HepG2 (cell line): ENCODE measurements around the gene PRPSAP1. TPM values are rescaled to one million over a fixed set of nuclear protein-coding genes. Genes with fewer than 3 reads are reported as not detected.
A peak's percentile ranks its signal among the peaks of the same experiment; 100 is the strongest.

ENCODE experiments used
- FOXA1 ChIP-seq, 2 experiments: fragments of 450-650 bp in 1 of 2; sonication (generic) in 1 of 2; formaldehyde crosslinking in 1 of 2; IDR thresholded peaks; 2 replicates each; pipeline versions ENCODE4 v1.4.0 to v1.6.1; 2016 to 2020; ENCODE audit warnings: missing genetic modification reagents in 1 of 2
- GLI4 ChIP-seq: sonication (generic); formaldehyde crosslinking; IDR thresholded peaks from 2 replicates; pipeline ENCODE4 v1.5.1; 2020; ENCODE audit warnings: missing genetic modification reagents, mild to moderate bottlenecking, moderate library complexity, borderline replicate concordance
- KLF9 ChIP-seq: IDR thresholded peaks from 2 replicates; pipeline ENCODE4 v1.6.1; 2016; ENCODE audit warnings: low read depth
- MAFG ChIP-seq: sonication (generic); formaldehyde crosslinking; IDR thresholded peaks from 2 replicates; pipeline ENCODE4 v1.5.1; 2020; ENCODE audit warnings: mild to moderate bottlenecking, missing genetic modification reagents
- SIN3B ChIP-seq: fragments of 150-350 bp; IDR thresholded peaks from 2 replicates; pipeline ENCODE4 v1.6.1; 2014; ENCODE audit warnings: low read length
- SIX4 ChIP-seq: sonication (generic); formaldehyde crosslinking; IDR thresholded peaks from 2 replicates; pipeline ENCODE4 v1.4.0; 2020; ENCODE audit warnings: missing genetic modification reagents
- SMAD9 ChIP-seq: sonication (generic); formaldehyde crosslinking; IDR thresholded peaks from 2 replicates; pipeline ENCODE4 v1.5.1; 2020; ENCODE audit warnings: mild to moderate bottlenecking, missing genetic modification reagents
- SPEN ChIP-seq: sonication (generic); formaldehyde crosslinking; IDR thresholded peaks from 2 replicates; pipeline ENCODE4 v1.5.1; 2020; ENCODE audit warnings: low read depth, mild to moderate bottlenecking, missing genetic modification reagents
- ZFY ChIP-seq: sonication (generic); formaldehyde crosslinking; IDR thresholded peaks from 2 replicates; pipeline ENCODE4 v1.4.0; 2020; ENCODE audit warnings: missing genetic modification reagents
- ZNF670 ChIP-seq: sonication (generic); formaldehyde crosslinking; IDR thresholded peaks from 2 replicates; pipeline ENCODE4 v1.8.0; 2022; ENCODE audit warnings: mild to moderate bottlenecking, missing genetic modification reagents, borderline replicate concordance
- ZNF839 ChIP-seq: sonication (generic); formaldehyde crosslinking; IDR thresholded peaks from 2 replicates; pipeline ENCODE4 v1.4.0; 2020; ENCODE audit warnings: missing genetic modification reagents, mild to moderate bottlenecking, borderline replicate concordance
- polyA plus RNA-seq, 8 experiments: library from polyadenylated mRNA; depleted of rRNA in 3 of 8; stranded (reverse) in 7 of 8; unstranded in 1 of 8; fragments of >200 nt; fragmentation: Illumina TruSeq in 4 of 8; extraction: Trizol in 4 of 8; gene quantifications; 2 replicates each; pipeline versions ENCODE4 v1.2.1 to v1.2.3, GENCODE V29; 2011 to 2016; ENCODE audit warnings: low read depth in 4 of 8, missing spikeins in 1 of 8, mixed read lengths in 1 of 8; ENCODE audit not compliant: insufficient read depth in 1 of 8
- total RNA-seq, 5 experiments: library from RNA; depleted of rRNA; stranded (reverse); fragments of >200 nt; fragmentation: Illumina TruSeq; extraction: Trizol; gene quantifications; 2 replicates each; pipeline ENCODE4 v1.2.3, GENCODE V29; 2016; ENCODE audit warnings: low read depth in 1 of 5
- TF ChIP-seq, protein P1 (sequence below): sonication (generic); formaldehyde crosslinking; IDR thresholded peaks from 2 replicates; pipeline ENCODE4 v1.8.1; 2022; ENCODE audit warnings: mild to moderate bottlenecking, missing genetic modification reagents
- TF ChIP-seq, protein P2 (sequence below): sonication (generic); formaldehyde crosslinking; IDR thresholded peaks from 2 replicates; pipeline ENCODE4 v1.8.0; 2022; ENCODE audit warnings: mild to moderate bottlenecking, missing genetic modification reagents, borderline replicate concordance
- TF ChIP-seq, protein P3 (sequence below): sonication (generic); formaldehyde crosslinking; conservative IDR thresholded peaks from 2 replicates; pipeline ENCODE4 v1.8.0; 2022; ENCODE audit warnings: missing genetic modification reagents
- TF ChIP-seq, protein P4 (sequence below): fragments of 450-650 bp; IDR thresholded peaks from 2 replicates; pipeline ENCODE4 v1.6.1; 2017; ENCODE audit warnings: mild to moderate bottlenecking
- TF ChIP-seq, protein P5 (sequence below): sonication (generic); formaldehyde crosslinking; IDR thresholded peaks from 2 replicates; pipeline ENCODE4 v1.4.0; 2020; ENCODE audit warnings: missing genetic modification reagents

PRPSAP1 gene
- total and polyA plus RNA-seq, 2 of the 13 experiments (the other 11 are each of a cell fraction or from before 2014, with no cell fraction given), result 91.1 to 314 TPM

DNA sequence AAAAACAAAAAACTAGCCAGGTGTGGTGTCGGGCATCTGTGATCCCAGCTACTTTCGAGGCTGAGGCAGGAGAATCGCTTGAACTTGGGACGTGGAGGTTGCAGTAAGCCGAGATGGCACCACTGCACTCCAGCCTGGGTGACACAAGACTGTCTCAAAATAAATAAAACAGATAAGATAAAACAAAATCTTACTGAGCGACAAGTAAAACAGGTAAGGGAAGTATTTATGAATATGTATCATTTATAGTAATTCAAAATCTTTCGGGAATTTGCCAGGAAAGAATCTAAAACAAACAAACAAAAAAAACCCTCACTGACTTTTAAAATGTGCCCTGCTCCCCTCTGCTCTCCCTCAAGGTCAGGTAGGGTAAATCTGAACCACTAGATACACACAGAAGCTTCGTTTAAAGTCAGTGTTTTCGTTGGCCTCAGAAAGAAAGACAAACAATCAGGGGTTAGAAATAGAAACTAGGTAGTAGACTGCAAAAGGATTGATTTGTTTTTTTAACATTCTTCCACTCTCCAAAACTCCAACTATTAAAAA, 2.1 kb downstream of the PRPSAP1 start (continued):
- TF ChIP-seq, protein P1, sequence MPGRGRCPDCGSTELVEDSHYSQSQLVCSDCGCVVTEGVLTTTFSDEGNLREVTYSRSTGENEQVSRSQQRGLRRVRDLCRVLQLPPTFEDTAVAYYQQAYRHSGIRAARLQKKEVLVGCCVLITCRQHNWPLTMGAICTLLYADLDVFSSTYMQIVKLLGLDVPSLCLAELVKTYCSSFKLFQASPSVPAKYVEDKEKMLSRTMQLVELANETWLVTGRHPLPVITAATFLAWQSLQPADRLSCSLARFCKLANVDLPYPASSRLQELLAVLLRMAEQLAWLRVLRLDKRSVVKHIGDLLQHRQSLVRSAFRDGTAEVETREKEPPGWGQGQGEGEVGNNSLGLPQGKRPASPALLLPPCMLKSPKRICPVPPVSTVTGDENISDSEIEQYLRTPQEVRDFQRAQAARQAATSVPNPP (CRISPR knock-in tag), result no peak
- TF ChIP-seq ZNF670 (CRISPR knock-in tag) (0 out of 2 replicates have a peak, but pooled peaks have one; percentile 36), GLI4 (0 out of 2 replicates have a peak, but pooled peaks have one; percentile 25), SPEN (peak; percentile 24; the same call in 1 of the 2 replicates), KLF9 (CRISPR knock-in tag) (no peak), MAFG (CRISPR knock-in tag) (no peak), ZFY (CRISPR knock-in tag) (no peak; the same call in 1 of the 2 replicates), SIN3B (no peak), FOXA1 (IDR thresholded peaks at IDR 0.05) (no peak), FOXA1 (CRISPR knock-in tag; IDR thresholded peaks at IDR 0.05) (peak; percentile 81), ZNF839 (CRISPR knock-in tag) (no peak), SIX4 (CRISPR knock-in tag) (no peak), SMAD9 (no peak)
- TF ChIP-seq, protein P2, sequence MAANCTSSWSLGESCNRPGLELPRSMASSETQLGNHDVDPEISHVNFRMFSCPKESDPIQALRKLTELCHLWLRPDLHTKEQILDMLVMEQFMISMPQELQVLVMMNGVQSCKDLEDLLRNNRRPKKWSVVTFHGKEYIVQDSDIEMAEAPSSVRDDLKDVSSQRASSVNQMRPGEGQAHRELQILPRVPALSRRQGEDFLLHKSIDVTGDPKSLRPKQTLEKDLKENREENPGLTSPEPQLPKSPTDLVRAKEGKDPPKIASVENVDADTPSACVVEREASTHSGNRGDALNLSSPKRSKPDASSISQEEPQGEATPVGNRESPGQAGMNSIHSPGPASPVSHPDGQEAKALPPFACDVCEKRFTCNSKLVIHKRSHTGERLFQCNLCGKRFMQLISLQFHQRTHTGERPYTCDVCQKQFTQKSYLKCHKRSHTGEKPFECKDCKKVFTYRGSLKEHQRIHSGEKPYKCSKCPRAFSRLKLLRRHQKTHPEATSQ, result no peak
- TF ChIP-seq, protein P3, sequence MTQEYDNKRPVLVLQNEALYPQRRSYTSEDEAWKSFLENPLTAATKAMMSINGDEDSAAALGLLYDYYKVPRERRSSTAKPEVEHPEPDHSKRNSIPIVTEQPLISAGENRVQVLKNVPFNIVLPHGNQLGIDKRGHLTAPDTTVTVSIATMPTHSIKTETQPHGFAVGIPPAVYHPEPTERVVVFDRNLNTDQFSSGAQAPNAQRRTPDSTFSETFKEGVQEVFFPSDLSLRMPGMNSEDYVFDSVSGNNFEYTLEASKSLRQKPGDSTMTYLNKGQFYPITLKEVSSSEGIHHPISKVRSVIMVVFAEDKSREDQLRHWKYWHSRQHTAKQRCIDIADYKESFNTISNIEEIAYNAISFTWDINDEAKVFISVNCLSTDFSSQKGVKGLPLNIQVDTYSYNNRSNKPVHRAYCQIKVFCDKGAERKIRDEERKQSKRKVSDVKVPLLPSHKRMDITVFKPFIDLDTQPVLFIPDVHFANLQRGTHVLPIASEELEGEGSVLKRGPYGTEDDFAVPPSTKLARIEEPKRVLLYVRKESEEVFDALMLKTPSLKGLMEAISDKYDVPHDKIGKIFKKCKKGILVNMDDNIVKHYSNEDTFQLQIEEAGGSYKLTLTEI (CRISPR knock-in tag), result no peak
- TF ChIP-seq, protein P4, sequence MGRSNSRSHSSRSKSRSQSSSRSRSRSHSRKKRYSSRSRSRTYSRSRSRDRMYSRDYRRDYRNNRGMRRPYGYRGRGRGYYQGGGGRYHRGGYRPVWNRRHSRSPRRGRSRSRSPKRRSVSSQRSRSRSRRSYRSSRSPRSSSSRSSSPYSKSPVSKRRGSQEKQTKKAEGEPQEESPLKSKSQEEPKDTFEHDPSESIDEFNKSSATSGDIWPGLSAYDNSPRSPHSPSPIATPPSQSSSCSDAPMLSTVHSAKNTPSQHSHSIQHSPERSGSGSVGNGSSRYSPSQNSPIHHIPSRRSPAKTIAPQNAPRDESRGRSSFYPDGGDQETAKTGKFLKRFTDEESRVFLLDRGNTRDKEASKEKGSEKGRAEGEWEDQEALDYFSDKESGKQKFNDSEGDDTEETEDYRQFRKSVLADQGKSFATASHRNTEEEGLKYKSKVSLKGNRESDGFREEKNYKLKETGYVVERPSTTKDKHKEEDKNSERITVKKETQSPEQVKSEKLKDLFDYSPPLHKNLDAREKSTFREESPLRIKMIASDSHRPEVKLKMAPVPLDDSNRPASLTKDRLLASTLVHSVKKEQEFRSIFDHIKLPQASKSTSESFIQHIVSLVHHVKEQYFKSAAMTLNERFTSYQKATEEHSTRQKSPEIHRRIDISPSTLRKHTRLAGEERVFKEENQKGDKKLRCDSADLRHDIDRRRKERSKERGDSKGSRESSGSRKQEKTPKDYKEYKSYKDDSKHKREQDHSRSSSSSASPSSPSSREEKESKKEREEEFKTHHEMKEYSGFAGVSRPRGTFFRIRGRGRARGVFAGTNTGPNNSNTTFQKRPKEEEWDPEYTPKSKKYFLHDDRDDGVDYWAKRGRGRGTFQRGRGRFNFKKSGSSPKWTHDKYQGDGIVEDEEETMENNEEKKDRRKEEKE, result no peak
- TF ChIP-seq, protein P5, sequence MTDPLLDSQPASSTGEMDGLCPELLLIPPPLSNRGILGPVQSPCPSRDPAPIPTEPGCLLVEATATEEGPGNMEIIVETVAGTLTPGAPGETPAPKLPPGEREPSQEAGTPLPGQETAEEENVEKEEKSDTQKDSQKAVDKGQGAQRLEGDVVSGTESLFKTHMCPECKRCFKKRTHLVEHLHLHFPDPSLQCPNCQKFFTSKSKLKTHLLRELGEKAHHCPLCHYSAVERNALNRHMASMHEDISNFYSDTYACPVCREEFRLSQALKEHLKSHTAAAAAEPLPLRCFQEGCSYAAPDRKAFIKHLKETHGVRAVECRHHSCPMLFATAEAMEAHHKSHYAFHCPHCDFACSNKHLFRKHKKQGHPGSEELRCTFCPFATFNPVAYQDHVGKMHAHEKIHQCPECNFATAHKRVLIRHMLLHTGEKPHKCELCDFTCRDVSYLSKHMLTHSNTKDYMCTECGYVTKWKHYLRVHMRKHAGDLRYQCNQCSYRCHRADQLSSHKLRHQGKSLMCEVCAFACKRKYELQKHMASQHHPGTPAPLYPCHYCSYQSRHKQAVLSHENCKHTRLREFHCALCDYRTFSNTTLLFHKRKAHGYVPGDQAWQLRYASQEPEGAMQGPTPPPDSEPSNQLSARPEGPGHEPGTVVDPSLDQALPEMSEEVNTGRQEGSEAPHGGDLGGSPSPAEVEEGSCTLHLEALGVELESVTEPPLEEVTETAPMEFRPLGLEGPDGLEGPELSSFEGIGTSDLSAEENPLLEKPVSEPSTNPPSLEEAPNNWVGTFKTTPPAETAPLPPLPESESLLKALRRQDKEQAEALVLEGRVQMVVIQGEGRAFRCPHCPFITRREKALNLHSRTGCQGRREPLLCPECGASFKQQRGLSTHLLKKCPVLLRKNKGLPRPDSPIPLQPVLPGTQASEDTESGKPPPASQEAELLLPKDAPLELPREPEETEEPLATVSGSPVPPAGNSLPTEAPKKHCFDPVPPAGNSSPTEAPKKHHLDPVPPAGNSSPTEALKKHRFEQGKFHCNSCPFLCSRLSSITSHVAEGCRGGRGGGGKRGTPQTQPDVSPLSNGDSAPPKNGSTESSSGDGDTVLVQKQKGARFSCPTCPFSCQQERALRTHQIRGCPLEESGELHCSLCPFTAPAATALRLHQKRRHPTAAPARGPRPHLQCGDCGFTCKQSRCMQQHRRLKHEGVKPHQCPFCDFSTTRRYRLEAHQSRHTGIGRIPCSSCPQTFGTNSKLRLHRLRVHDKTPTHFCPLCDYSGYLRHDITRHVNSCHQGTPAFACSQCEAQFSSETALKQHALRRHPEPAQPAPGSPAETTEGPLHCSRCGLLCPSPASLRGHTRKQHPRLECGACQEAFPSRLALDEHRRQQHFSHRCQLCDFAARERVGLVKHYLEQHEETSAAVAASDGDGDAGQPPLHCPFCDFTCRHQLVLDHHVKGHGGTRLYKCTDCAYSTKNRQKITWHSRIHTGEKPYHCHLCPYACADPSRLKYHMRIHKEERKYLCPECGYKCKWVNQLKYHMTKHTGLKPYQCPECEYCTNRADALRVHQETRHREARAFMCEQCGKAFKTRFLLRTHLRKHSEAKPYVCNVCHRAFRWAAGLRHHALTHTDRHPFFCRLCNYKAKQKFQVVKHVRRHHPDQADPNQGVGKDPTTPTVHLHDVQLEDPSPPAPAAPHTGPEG (CRISPR knock-in tag), result no peak
